Lower lobe of right lung (tissue), 2 donors: ENCODE results near the gene LYSMD2. TPM values are rescaled to one million over a fixed set of nuclear protein-coding genes. Genes with fewer than 3 reads are reported as not detected.
A peak's percentile ranks its signal among the peaks of the same experiment; 100 is the strongest.

ENCODE experiments used
- ATAC-seq, 2 donors: fragments of 200-7000 bp; cut with Tn5 transposase; one replicate each; pipeline ENCODE4 v1.9.1; 2020 to 2022; ENCODE audit warnings: mild to moderate bottlenecking in 2 of 2, moderate library complexity in 2 of 2
- DNase-seq: peaks from one replicate; pipeline ENCODE4 v3.0.0-alpha.2; 2020
- H3K27ac ChIP-seq: fragments of 200-600 bp; one replicate; pipeline ENCODE4 v1.8.0; 2022
- H3K27me3 ChIP-seq: fragments of 200-600 bp; one replicate; pipeline ENCODE4 v1.8.0; 2022; ENCODE audit warnings: low read depth
- H3K36me3 ChIP-seq: fragments of 200-600 bp; one replicate; pipeline ENCODE4 v1.8.0; 2022; ENCODE audit warnings: mild to moderate bottlenecking
- H3K4me1 ChIP-seq: fragments of 200-600 bp; one replicate; pipeline ENCODE4 v1.8.0; 2022
- H3K4me3 ChIP-seq: fragments of 200-600 bp; one replicate; pipeline ENCODE4 v1.8.0; 2022; ENCODE audit warnings: mild to moderate bottlenecking
- H3K9me3 ChIP-seq: fragments of 200-600 bp; one replicate; pipeline ENCODE4 v1.8.0; 2022
- CTCF ChIP-seq: fragments of 200-600 bp; IDR thresholded peaks from one replicate; pipeline ENCODE4 v1.8.0; 2022; ENCODE audit warnings: antibody characterized with exemption, mild to moderate bottlenecking
- intact Hi-C: fragments of 100-400 bp; cut with DNase I; formaldehyde crosslinking; loops from one replicate; pipeline ENCODE4 v1.11.0; 2022
- total RNA-seq: library from RNA; stranded (reverse); fragmentation: NEBNext Ultra II Directional; extraction: Animal tissue kit (Norgen Biotek cat#: 25700); gene quantifications from one replicate; pipeline ENCODE4 v1.2.1, GENCODE V29; 2021
- donor health status: DM: no; HTN: yes; CAD: no; lungs with severe emphysema.

LYSMD2 gene
- total RNA-seq, 1 donor from 2014 or later = 22.2 TPM

GRCh38 chr15:51721199-51721960, 16.1 kb downstream of the LYSMD2 start:
- H3K4me3 ChIP-seq = no peak overlapping the region
- no peak for DNase-seq
- no peak for ATAC-seq
- TF ChIP-seq CTCF = no peak
- H3K27ac ChIP-seq = peak overlapping the region; percentile 32
- no peaks in the 10 kb centered on the region for H3K9me3 ChIP-seq
- peaks cover 32% of the 10 kb centered on the region for H3K4me1 ChIP-seq
- no peaks in the 10 kb centered on the region for H3K27me3 ChIP-seq
- intact Hi-C loops = no loop called here
- peaks cover 4% of the 10 kb centered on the region for H3K36me3 ChIP-seq

DNA sequence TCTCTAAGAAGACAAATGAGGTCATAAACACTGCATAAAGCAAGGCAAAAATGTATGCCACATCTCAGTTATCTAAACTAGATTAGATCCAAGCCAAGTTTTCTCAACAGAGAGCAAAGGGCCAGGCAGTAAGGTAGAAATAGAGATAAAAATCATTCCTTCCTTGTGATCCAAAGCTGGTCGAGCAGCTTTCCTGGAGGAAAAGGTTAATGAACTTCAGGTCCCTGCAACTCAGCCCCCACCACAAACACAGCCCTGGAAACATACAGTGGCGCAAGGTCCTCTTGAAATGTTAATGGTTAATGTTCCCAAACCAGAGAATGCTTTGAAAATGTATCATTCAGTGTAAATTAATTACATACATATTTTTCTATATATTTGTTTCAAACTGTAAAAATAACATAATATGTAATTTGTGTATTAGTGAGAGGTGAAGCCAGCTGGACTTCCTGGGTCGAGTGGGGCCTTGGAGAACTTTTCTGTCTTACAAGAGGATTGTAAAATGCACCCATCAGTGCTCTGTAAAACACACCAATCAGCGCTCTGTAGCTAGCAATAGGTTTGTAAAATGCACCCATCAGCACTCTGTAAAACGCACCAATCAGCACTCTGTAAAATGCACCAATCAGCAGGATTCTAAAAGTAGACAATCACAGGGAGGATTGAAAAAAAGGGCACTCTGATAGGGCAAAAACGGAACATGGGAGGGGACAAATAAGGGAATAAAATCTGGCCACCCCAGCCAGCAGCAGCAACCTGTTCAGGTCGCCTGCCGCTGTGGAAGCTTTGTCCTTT, 17.1 kb downstream of the LYSMD2 start:
- intact Hi-C loops = no loop called here
- Histone ChIP-seq H3K9me3 (no peaks in the 10 kb centered on the region), H3K4me1 (peaks cover 23% of the 10 kb centered on the region), H3K36me3 (peaks cover 4% of the 10 kb centered on the region), H3K4me3 (no peak overlapping the region), H3K27ac (no peak overlapping the region), H3K27me3 (no peaks in the 10 kb centered on the region)
- DNase-seq (no peak), ATAC-seq (no peak)
- no peak for TF ChIP-seq CTCF

GRCh38 chr15:51718746-51719145, 18.7 kb downstream of the LYSMD2 start:
- no peak overlapping the region for H3K4me3 ChIP-seq
- peaks cover 10% of the 10 kb centered on the region for H3K4me1 ChIP-seq
- ATAC-seq (no peak), DNase-seq (no peak)
- no peaks in the 10 kb centered on the region for H3K9me3 ChIP-seq
- H3K27me3 ChIP-seq = no peaks in the 10 kb centered on the region
- intact Hi-C loops = no loop called here
- peaks cover 4% of the 10 kb centered on the region for H3K36me3 ChIP-seq
- TF ChIP-seq CTCF = no peak
- no peak overlapping the region for H3K27ac ChIP-seq

DNA sequence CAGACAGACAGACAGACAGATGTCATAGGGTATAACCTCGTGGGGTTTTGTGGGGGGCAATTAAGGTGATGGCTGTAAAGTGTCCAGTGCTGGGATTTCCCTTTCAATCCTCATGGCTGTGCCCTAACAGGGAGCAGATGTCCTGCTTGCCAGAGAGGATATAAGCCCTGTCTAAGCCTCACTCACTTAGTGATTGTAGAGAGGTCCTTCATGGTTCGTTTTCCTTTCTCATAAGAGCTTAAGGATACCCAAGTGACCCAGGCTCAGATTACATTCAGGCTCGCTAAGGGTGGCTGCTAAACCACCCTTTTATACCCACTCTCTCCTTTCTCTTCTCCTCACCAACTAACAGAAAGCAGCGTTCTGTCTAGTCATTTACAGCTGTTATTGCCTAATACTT, 19.2 kb downstream of the LYSMD2 start:
- Histone ChIP-seq H3K27ac (no peak overlapping the region), H3K4me3 (no peak overlapping the region), H3K36me3 (peaks cover 2% of the 10 kb centered on the region), H3K4me1 (peaks cover 10% of the 10 kb centered on the region), H3K27me3 (no peaks in the 10 kb centered on the region), H3K9me3 (no peaks in the 10 kb centered on the region)
- intact Hi-C loops = no loop called here
- DNase-seq (no peak), ATAC-seq (no peak)
- TF ChIP-seq CTCF = no peak

- intact Hi-C loops = no loop called here
- DNase-seq = no peak
These were observed 22.5 kb downstream of the LYSMD2 start for GRCh38 chr15:51714911-51715310.

More at GRCh38 chr15:51714911-51715310, 22.5 kb downstream of the LYSMD2 start:
- Histone ChIP-seq H3K36me3 (no peaks in the 10 kb centered on the region), H3K27ac (no peak overlapping the region), H3K4me1 (no peaks in the 10 kb centered on the region), H3K4me3 (no peak overlapping the region), H3K27me3 (no peaks in the 10 kb centered on the region), H3K9me3 (no peaks in the 10 kb centered on the region)
- no peak for ATAC-seq
- no peak for TF ChIP-seq CTCF
